Measurements from ENCODE around the gene ADAM11.

The ADAM11 gene

DNA sequence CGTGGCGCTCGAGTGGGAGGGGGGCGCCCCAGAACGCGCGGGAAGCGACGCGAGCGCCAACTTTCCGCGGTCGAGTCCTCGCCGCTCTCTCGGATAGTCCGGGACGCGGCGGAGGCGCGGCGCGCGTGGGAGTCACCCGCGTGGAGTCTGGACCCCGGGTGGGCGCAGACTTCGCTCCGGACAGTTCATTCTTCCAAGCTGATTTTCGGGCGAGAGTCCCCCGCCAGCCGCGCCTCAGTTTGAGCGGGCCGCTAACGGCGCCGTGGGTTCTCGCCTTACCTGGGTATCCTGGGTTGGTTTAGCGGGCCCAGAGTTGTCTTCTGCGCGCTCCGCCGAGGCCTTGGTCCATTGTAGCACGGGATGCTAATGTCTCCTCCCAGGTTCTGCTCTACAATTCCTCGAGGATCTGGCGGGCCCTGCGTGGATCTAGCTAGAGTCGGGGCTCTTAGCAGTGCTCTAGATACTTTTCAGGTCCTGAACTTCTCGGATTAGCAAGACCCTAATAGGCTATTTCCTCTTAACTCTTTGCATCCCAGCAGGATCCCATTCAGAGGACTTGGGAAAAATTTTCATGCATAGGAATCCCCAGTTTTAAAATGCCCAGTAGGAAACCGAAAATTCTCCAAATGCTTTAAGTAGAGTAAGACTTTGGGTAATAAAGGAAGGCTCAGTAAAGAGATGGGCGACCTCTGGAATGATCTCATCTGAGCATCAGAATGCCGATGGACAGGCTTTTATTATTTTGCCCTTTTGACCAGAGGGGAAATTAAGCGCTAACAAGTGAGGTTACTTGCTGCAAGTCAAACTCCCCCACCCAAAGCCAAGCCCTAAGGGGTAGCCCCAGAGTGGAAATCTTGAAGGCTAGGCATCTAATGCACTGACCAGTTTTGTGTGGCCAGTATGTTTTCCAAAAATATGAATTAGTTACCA lies 71.8 kb downstream of the ADAM11 start:
- peak in 1 of 3 donors; percentile 17 for DNase-seq (ENCODE audit: low read depth in 3 of 3)

DNA sequence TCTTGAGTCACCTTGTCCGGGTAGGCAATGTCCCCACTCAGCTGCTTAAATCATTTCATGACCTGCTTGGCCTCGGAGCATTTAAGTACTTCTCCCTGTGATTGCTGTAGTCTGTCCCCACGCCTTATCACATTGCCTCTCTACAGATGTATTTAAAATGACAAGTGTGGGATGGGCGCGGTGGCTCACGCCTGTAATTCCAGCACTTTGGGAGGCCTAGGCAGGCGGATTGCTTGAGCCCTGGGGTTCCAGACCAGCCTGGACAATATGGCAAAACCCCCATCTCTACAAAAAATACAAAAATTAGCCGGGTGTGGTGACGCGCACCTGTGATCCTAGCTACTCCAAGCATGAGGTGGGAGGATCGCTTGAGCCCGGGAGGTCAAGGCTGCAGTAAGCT lies 72.6 kb downstream of the ADAM11 start:
- no peak for DNase-seq (ENCODE audit: low read depth in 3 of 3)
